Neural cell (in vitro differentiated cells): Measurements from ENCODE around the gene TACC2.

Experiments
- CTCF ChIP-seq: fragments of 450-650 bp; IDR thresholded peaks from 2 replicates; pipeline ENCODE4 v1.5.1; 2014; ENCODE audit warnings: antibody characterized with exemption, mild to moderate bottlenecking, moderate library complexity; ENCODE audit not compliant: poor library complexity, severe bottlenecking
- EP300 ChIP-seq: fragments of 450-650 bp; conservative IDR thresholded peaks from 2 replicates; pipeline ENCODE4 v1.6.1; 2014; ENCODE audit warnings: antibody characterized with exemption, mild to moderate bottlenecking, moderate library complexity; ENCODE audit not compliant: poor library complexity, severe bottlenecking
- EZH2 ChIP-seq: fragments of 200-600, 300-800 bp; shearing (Covaris generic), sonication (generic); IDR thresholded peaks from 2 replicates; pipeline ENCODE4 v1.6.1; 2014; ENCODE audit warnings: antibody characterized with exemption, low read length, borderline replicate concordance, mild to moderate bottlenecking; ENCODE audit not compliant: insufficient read depth, poor library complexity, severe bottlenecking
- MXI1 ChIP-seq: fragments of 450-650 bp; conservative IDR thresholded peaks from 2 replicates; pipeline ENCODE4 v1.6.1; 2014; ENCODE audit warnings: antibody characterized with exemption, mild to moderate bottlenecking; ENCODE audit not compliant: poor library complexity, severe bottlenecking
- POLR2AphosphoS5 ChIP-seq: IDR thresholded peaks from 2 replicates; pipeline ENCODE4 v1.6.1; 2012
- RAD21 ChIP-seq: fragments of 450-650 bp; conservative IDR thresholded peaks from 2 replicates; pipeline ENCODE4 v1.6.1; 2014; ENCODE audit warnings: antibody characterized with exemption, mild to moderate bottlenecking, moderate library complexity
- SMC3 ChIP-seq: fragments of 450-650 bp; conservative IDR thresholded peaks from 2 replicates; pipeline ENCODE4 v1.6.1; 2014; ENCODE audit warnings: antibody characterized with exemption, mild to moderate bottlenecking, moderate library complexity; ENCODE audit not compliant: poor library complexity
- TF ChIP-seq, protein P1 (sequence below): IDR thresholded peaks from 2 replicates; pipeline ENCODE4 v1.6.1; 2012; ENCODE audit warnings: borderline replicate concordance

DNA sequence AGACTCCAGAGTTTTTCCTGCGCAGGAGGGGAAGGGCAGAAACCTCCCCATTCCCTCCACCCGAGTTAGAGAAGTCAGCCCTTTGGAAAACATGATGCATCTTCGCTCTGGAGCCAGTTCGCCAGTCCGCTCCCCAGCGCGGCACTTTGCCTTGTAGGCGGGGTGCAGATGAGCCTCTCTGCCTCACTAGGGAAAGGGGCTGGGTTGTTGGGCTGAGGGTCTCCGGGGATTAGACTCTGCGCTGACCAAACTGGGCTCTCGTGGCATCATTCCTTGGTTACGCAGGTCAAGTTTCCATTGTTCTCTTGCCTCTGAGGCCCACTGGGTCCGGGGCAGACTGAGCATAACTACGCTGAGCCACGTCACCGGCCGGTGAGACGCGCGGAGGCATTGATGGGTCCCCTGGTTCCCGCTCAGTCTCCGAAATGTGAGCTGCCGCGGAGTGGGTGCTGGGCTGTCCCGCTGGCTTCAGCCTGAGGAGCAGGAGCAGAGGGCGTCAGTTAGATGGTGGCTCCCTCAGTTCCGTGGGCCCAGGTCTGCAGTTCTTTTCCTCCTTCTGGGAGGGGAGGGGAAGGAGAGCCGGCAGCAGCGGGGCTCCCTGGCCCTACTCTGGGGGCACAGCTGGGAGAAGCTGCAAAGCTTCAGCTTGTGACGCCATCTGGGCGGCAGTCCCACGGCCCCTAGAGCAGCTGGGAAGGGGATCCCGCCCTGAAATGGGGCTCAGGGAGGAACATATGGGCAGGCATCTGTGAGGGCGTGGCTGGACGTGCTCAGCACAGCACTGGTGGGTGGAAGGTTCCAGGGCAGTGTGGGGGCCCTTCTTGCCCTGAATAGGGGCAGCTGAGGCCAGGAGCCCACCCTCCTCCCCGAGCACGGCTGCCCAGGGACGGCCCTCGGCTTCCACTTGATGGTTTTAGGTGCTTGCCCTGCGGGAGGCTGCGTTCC is 160.9 kb downstream of the TACC2 start:
- no peak for TF ChIP-seq EZH2
- TF ChIP-seq CTCF: no peak
- no peak for TF ChIP-seq MXI1
- TF ChIP-seq, protein P1, sequence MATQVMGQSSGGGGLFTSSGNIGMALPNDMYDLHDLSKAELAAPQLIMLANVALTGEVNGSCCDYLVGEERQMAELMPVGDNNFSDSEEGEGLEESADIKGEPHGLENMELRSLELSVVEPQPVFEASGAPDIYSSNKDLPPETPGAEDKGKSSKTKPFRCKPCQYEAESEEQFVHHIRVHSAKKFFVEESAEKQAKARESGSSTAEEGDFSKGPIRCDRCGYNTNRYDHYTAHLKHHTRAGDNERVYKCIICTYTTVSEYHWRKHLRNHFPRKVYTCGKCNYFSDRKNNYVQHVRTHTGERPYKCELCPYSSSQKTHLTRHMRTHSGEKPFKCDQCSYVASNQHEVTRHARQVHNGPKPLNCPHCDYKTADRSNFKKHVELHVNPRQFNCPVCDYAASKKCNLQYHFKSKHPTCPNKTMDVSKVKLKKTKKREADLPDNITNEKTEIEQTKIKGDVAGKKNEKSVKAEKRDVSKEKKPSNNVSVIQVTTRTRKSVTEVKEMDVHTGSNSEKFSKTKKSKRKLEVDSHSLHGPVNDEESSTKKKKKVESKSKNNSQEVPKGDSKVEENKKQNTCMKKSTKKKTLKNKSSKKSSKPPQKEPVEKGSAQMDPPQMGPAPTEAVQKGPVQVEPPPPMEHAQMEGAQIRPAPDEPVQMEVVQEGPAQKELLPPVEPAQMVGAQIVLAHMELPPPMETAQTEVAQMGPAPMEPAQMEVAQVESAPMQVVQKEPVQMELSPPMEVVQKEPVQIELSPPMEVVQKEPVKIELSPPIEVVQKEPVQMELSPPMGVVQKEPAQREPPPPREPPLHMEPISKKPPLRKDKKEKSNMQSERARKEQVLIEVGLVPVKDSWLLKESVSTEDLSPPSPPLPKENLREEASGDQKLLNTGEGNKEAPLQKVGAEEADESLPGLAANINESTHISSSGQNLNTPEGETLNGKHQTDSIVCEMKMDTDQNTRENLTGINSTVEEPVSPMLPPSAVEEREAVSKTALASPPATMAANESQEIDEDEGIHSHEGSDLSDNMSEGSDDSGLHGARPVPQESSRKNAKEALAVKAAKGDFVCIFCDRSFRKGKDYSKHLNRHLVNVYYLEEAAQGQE: no peak
- TF ChIP-seq POLR2AphosphoS5: no peak
- no peak for TF ChIP-seq RAD21
- TF ChIP-seq EP300: no peak
- no peak for TF ChIP-seq SMC3
